BJ (cell line): ENCODE data around the gene AGPAT3. TPM values are rescaled to one million over a fixed set of nuclear protein-coding genes. Genes with fewer than 3 reads are reported as not detected.

Source experiments
- CTCF ChIA-PET: fragments of 350-600 bp; formaldehyde crosslinking; extraction: SDS; loops from one replicate; lab custom pipeline; 2021; ENCODE audit warnings: antibody characterized with exemption, inconsistent platforms; lab: Yijun Ruan, JAX
- POLR2A ChIA-PET: fragments of 300-600 bp; sonication (Branson Sonifier 250); formaldehyde crosslinking; extraction: SDS; loops from one replicate; lab custom pipeline; 2021; ENCODE audit warnings: antibody characterized with exemption; lab: Charles Lee
- DNase-seq: peaks from one replicate; pipeline ENCODE4 v3.0.0-alpha.2; 2011; ENCODE audit warnings: low read depth
- H3K27me3 ChIP-seq: 2 replicates; pipeline ENCODE4 v1.6.0; 2011; ENCODE audit warnings: low read length; ENCODE audit not compliant: control insufficient read depth, insufficient read depth
- H3K36me3 ChIP-seq: 2 replicates; pipeline ENCODE4 v1.5.1; 2011; ENCODE audit warnings: low read length; ENCODE audit not compliant: control insufficient read depth, insufficient read depth
- H3K4me3 ChIP-seq: 2 replicates; pipeline ENCODE4 v1.5.1; 2011; ENCODE audit warnings: low read depth, mild to moderate bottlenecking, control low read depth, low read length
- polyA plus RNA-seq: library from polyadenylated mRNA; depleted of rRNA; stranded (reverse); fragments of >200 nt; gene quantifications from 2 replicates; pipeline ENCODE4 v1.2.3, GENCODE V29; 2011
- TF ChIP-seq, protein P1 (sequence below): IDR thresholded peaks from 2 replicates; pipeline ENCODE4 v1.5.1; 2011; ENCODE audit warnings: low read depth, mild to moderate bottlenecking, control low read depth, inconsistent platforms, low read length, moderate library complexity; ENCODE audit not compliant: insufficient read depth

AGPAT3 gene
- polyA plus RNA-seq, 1 experiment: 68.5 TPM

DNA sequence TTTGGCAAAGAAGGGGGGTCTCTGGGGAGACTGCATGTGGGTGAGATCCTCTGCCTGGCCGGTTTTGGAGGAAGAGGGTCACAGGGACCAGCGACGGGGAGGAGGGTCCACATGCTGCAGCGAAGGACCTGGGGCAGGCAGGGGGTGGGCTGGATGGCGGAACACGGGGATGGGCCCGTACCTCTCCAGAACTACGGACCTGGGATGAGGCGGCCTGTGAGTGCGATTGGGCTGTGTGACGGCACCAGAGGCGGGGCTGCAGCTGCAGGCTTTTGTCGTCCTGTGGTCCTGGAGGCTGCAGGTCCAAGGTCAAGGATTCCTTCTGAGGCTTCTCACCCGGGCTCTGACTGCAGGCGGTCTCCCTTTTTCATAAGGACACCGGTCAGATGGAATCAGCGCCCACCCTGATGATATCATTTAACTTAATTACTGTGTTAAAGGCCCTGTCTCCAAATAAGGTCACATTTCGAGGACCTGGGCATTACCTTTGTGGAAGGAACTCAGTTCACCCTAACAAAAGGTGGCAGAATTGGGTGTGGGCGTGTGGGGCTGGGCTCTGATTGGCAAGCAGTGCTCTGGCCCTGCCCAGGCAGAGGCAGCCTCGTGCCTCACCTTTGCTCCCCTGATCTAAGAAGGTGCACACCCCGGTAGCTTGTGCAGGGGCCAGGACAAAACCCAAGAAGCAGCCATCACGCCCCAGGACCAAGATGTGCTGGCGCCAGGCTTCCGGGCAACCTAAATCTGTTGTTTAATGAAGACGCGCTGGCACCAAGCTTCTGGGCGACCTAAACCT is 87.1 kb downstream of the AGPAT3 start:
- H3K27me3 ChIP-seq: no peaks in the 10 kb centered on the region
- CTCF ChIA-PET: interaction anchor here (1.0 to 1.7 kb wide), 3 partner anchors 11 to 23 kb away, joined by 3 to 5 read pairs (median 4); no protein-coding TSS in a partner anchor
- no peak overlapping the region for H3K4me3 ChIP-seq
- no peaks in the 10 kb centered on the region; the same call in none of the 2 replicates for H3K36me3 ChIP-seq
- TF ChIP-seq, protein P1, sequence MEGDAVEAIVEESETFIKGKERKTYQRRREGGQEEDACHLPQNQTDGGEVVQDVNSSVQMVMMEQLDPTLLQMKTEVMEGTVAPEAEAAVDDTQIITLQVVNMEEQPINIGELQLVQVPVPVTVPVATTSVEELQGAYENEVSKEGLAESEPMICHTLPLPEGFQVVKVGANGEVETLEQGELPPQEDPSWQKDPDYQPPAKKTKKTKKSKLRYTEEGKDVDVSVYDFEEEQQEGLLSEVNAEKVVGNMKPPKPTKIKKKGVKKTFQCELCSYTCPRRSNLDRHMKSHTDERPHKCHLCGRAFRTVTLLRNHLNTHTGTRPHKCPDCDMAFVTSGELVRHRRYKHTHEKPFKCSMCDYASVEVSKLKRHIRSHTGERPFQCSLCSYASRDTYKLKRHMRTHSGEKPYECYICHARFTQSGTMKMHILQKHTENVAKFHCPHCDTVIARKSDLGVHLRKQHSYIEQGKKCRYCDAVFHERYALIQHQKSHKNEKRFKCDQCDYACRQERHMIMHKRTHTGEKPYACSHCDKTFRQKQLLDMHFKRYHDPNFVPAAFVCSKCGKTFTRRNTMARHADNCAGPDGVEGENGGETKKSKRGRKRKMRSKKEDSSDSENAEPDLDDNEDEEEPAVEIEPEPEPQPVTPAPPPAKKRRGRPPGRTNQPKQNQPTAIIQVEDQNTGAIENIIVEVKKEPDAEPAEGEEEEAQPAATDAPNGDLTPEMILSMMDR: no peak
- POLR2A ChIA-PET: no interaction called here
- DNase-seq: no peak

- no peak overlapping the region for H3K4me3 ChIP-seq
- ChIA-PET POLR2A (no interaction called here), CTCF (interaction anchor here (1.7 kb wide), 1 partner anchor 12 kb away, joined by 5 read pairs; no protein-coding TSS in a partner anchor)
- H3K27me3 ChIP-seq: no peaks in the 10 kb centered on the region
- TF ChIP-seq, protein P1: no peak
- DNase-seq: no peak
- no peaks in the 10 kb centered on the region; the same call in none of the 2 replicates for H3K36me3 ChIP-seq
Observed at GRCh38 chr21:43953021-43953420, 88.0 kb downstream of the AGPAT3 start.

DNA sequence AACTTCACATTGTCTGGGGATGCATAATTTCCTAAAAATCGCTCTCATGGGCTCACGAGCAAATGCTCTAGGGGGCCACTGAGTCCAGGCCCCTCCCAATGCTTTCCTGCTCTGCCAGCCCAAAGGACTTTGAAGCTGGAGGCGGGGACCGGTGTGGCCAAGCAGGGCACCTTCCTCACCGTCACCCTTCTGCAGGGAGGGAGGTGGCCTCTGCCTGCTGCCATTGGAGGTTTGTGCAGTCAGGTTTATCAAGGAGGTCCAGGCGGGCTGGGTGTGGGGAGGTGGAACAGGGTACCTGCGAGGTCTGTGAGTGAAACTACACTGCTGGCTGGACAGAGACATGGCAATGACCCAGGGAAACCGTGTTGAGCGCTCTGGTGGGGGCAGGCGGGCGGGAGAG is 89.0 kb downstream of the AGPAT3 start:
- Histone ChIP-seq H3K4me3 (no peak overlapping the region), H3K27me3 (no peaks in the 10 kb centered on the region), H3K36me3 (no peaks in the 10 kb centered on the region; the same call in none of the 2 replicates)
- POLR2A ChIA-PET: no interaction called here
- TF ChIP-seq, protein P1: no peak
- no peak for DNase-seq
- CTCF ChIA-PET: interaction anchor here (1.1 kb wide), 2 partner anchors 10 to 16 kb away, joined by 3 to 5 read pairs; no protein-coding TSS in a partner anchor

DNA sequence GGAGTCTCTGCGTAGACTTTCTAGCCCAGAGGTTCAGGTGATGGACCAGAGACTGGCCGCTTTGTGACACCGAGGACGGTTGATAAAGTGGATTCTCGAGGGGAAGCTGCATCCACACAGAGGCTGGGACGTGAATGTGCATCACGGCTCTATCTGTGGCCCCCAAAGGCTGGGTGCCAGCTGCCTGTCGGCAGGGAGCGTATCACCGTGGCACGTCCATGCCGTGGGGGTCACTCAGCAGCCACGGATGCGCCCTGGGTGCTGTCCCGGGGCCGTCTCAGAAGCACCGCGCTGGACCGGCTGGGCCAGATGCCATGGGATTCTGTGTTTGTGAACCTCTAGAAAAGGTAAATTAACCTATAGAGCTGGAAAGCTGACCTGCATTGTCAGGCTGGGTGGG is 89.9 kb downstream of the AGPAT3 start:
- DNase-seq: no peak
- POLR2A ChIA-PET: no interaction called here
- CTCF ChIA-PET: interaction anchor here (1.1 kb wide), 1 partner anchor 9 kb away, joined by 5 read pairs; no protein-coding TSS in a partner anchor
- Histone ChIP-seq H3K4me3 (no peak overlapping the region), H3K36me3 (peaks cover 1% of the 10 kb centered on the region), H3K27me3 (no peaks in the 10 kb centered on the region)
- TF ChIP-seq, protein P1: no peak

- POLR2A ChIA-PET: no interaction called here
- H3K4me3 ChIP-seq: no peak overlapping the region
- no peak for DNase-seq
- CTCF ChIA-PET: no interaction called here
- H3K27me3 ChIP-seq: no peaks in the 10 kb centered on the region
- TF ChIP-seq, protein P1: no peak
- peaks cover 3% of the 10 kb centered on the region for H3K36me3 ChIP-seq
Observed at GRCh38 chr21:43956019-43956669, 91.1 kb downstream of the AGPAT3 start.
